Measurements from ENCODE around the gene GGPS1.

DNA sequence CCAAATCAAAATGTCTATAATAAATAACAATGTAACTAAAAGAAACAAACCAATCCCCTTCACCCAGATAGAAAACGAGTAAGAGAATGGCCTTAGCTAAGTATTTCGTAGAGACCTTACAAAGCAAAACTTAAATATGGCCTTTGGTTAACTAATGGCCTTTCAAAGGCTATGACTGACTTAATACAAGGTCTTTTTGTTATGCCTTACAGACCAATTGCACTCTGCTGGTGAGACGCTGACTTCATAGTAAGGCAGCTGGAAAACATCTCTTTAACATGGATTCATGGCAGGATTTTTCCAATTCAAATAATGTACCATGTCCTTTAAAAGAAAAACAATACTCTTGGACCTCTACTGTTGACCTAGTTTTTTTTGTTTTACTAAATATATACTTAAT lies 23.1 kb downstream of the GGPS1 start:
- TF ChIP-seq POLR2A (IDR thresholded peaks at IDR 0.05; ENCODE audit: low read length) (no peak), GATA1 (IDR thresholded peaks at IDR 0.05; ENCODE audit: low read depth, low read length) (no peak)
